GM18519 (cell line): Measurements from ENCODE around the gene ACOT2.
"Not testable (repeated sequence)": the region's sequence is repeated elsewhere in the genome, so short reads cannot be mapped to it uniquely, and the experiment has no call there.

ENCODE experiments used
- ATAC-seq: cut with Tn5 transposase; IDR thresholded peaks from one replicate; pipeline ENCODE4 v1.9.1; 2021; ENCODE audit warnings: mild to moderate bottlenecking, moderate library complexity; ENCODE audit not compliant: unreplicated experiment, low FRiP score

ACOT2 gene

GRCh38 chr14:73569185-73569958, at the start of gene ACOT2:
TSS of gene ACOT2 (plus strand) at chr14:73569213. CDS start at chr14:73569241, 28 bp downstream.
- not testable (repeated sequence) for ATAC-seq

- ATAC-seq = no peak
Observed at GRCh38 chr14:73521229-73521628, 47.8 kb upstream of the ACOT2 start.

- ATAC-seq = no peak
Observed at GRCh38 chr14:73524493-73524892, 44.5 kb upstream of the ACOT2 start.

- ATAC-seq = no peak
Observed at GRCh38 chr14:73526036-73526984, 42.7 kb upstream of the ACOT2 start.

- ATAC-seq = not testable (repeated sequence)
Observed at GRCh38 chr14:73529356-73529755, 39.7 kb upstream of the ACOT2 start.

GRCh38 chr14:73531971-73532370, 37.0 kb upstream of the ACOT2 start:
- ATAC-seq = not testable (repeated sequence)

GRCh38 chr14:73537244-73538045, 31.6 kb upstream of the ACOT2 start:
- ATAC-seq = not testable (repeated sequence)

- not testable (repeated sequence) for ATAC-seq
Observed at GRCh38 chr14:73539017-73539416, 30.0 kb upstream of the ACOT2 start.

GRCh38 chr14:73542961-73543360, 26.1 kb upstream of the ACOT2 start:
- ATAC-seq = not testable (repeated sequence)

GRCh38 chr14:73545353-73545752, 23.7 kb upstream of the ACOT2 start:
- ATAC-seq = not testable (repeated sequence)

- not testable (repeated sequence) for ATAC-seq
Observed at GRCh38 chr14:73549097-73549496, 19.9 kb upstream of the ACOT2 start.

GRCh38 chr14:73549889-73550524, 19.0 kb upstream of the ACOT2 start:
- ATAC-seq = not testable (repeated sequence)

GRCh38 chr14:73553845-73554244, 15.2 kb upstream of the ACOT2 start:
- no peak for ATAC-seq

GRCh38 chr14:73557201-73557600, 11.8 kb upstream of the ACOT2 start:
- not testable (repeated sequence) for ATAC-seq

- ATAC-seq = not testable (repeated sequence)
Observed at GRCh38 chr14:73558238-73558637, 10.8 kb upstream of the ACOT2 start.

GRCh38 chr14:73562256-73562655, 6.8 kb upstream of the ACOT2 start:
- not testable (repeated sequence) for ATAC-seq

GRCh38 chr14:73562696-73563095, 6.3 kb upstream of the ACOT2 start:
- not testable (repeated sequence) for ATAC-seq

- ATAC-seq = not testable (repeated sequence)
Observed at GRCh38 chr14:73566431-73566830, 2.6 kb upstream of the ACOT2 start.

GRCh38 chr14:73566935-73567334, 2.1 kb upstream of the ACOT2 start:
- ATAC-seq = not testable (repeated sequence)

- ATAC-seq = no peak
Observed at GRCh38 chr14:73567358-73567757, 1.7 kb upstream of the ACOT2 start.
